ENCODE data around the gene RETNLB.

DNA sequence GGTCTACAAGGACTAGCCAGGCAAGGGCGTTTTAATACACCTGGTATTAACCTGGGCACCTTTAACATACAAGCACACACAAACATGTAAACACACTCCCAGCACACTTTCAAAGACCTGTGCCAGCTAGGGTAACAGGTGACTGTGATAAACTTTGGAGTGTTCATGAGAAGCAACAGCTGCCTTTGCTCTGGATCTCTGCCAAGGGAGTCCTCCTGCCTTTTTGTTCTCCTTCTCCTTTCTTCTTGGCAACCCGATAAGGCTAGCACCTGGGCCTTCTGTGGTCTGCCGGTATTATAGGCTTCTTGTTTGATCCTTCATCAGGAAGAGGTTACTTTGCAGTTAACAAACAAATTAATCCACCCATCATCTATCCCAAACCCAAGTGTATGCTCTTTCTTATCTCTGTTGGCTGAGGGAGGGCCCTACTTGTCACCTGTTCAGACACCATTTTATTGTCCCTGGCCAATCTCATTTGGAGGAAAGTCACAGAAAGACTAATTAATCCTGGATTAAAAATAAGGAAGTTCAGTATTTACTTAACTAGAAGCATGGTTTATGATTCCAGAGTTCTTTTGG is at the start of gene RETNLB:
- TF ChIP-seq, protein P1, sequence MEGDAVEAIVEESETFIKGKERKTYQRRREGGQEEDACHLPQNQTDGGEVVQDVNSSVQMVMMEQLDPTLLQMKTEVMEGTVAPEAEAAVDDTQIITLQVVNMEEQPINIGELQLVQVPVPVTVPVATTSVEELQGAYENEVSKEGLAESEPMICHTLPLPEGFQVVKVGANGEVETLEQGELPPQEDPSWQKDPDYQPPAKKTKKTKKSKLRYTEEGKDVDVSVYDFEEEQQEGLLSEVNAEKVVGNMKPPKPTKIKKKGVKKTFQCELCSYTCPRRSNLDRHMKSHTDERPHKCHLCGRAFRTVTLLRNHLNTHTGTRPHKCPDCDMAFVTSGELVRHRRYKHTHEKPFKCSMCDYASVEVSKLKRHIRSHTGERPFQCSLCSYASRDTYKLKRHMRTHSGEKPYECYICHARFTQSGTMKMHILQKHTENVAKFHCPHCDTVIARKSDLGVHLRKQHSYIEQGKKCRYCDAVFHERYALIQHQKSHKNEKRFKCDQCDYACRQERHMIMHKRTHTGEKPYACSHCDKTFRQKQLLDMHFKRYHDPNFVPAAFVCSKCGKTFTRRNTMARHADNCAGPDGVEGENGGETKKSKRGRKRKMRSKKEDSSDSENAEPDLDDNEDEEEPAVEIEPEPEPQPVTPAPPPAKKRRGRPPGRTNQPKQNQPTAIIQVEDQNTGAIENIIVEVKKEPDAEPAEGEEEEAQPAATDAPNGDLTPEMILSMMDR (IDR thresholded peaks at IDR 0.05) = no peak
- no peak for TF ChIP-seq ZFX (IDR thresholded peaks at IDR 0.05; ENCODE audit: borderline replicate concordance)

All from 22Rv1 (cell line).